ENCODE data around the gene EPB41L4A. TPM values are rescaled to one million over a fixed set of nuclear protein-coding genes. Genes with fewer than 3 reads are reported as not detected.

EPB41L4A gene
- total RNA-seq, 4 donors from 2014 or later, result 9.1 to 16.2 (median 14.1) TPM

DNA sequence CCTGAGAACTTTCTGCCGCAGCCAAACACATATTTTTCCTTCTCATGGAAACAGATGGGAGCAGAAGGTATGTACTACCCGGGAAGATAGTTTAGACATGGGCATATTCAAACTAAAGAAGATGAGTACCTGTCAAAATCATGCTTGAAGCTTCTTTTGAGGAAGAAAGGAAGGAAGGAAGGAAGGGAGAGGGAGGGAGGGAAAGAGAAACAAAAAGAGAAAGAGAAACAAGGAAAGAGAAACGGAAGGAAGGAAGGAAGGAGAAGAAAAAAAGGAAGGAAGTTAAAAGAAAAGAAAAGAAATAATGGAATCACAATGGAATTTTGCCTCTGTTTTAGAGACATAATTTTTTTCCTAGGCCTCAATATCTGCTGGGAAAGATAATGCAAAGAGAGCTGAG lies 34.6 kb downstream of the EPB41L4A start:
- no peak for TF ChIP-seq POLR2A (IDR thresholded peaks at IDR 0.05)
- TF ChIP-seq, protein P1, sequence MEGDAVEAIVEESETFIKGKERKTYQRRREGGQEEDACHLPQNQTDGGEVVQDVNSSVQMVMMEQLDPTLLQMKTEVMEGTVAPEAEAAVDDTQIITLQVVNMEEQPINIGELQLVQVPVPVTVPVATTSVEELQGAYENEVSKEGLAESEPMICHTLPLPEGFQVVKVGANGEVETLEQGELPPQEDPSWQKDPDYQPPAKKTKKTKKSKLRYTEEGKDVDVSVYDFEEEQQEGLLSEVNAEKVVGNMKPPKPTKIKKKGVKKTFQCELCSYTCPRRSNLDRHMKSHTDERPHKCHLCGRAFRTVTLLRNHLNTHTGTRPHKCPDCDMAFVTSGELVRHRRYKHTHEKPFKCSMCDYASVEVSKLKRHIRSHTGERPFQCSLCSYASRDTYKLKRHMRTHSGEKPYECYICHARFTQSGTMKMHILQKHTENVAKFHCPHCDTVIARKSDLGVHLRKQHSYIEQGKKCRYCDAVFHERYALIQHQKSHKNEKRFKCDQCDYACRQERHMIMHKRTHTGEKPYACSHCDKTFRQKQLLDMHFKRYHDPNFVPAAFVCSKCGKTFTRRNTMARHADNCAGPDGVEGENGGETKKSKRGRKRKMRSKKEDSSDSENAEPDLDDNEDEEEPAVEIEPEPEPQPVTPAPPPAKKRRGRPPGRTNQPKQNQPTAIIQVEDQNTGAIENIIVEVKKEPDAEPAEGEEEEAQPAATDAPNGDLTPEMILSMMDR (IDR thresholded peaks at IDR 0.05), result no peak
- H3K4me3 ChIP-seq (ENCODE audit: low read depth, poor library complexity, severe bottlenecking), result no peak overlapping the region
- WGBS, 2 donors, result 80 to 84% methylated on average over 3 of the region's 3 CpGs
- intact Hi-C loops (cut with DNase I; ENCODE audit: low total_unique reads), result no loop called here
- no peak for DNase-seq (ENCODE audit: low spot score in 2 of 2)

DNA sequence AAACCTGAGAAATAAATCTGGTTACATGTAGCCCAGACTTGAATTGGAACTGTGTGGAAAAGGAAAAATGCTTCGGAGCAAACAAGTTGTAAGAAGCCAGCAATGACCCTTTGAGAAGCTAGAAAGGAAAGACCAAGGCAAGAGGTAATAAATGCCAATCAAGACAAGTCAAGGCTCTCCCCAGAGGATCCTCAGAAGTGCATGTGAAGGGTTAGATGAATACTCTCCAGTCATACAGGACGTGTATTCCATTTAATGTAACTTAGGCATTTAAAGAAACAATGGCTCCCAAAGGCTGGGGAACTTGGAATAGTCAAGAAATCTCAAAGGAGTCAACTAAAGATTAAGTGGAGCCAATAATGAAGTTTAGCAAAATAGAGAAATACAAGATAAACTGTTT lies 36.2 kb downstream of the EPB41L4A start:
- intact Hi-C loops (cut with DNase I; ENCODE audit: low total_unique reads), result no loop called here
- WGBS, 2 donors, result 76 to 86% methylated on average over 2 of the region's 2 CpGs

DNA sequence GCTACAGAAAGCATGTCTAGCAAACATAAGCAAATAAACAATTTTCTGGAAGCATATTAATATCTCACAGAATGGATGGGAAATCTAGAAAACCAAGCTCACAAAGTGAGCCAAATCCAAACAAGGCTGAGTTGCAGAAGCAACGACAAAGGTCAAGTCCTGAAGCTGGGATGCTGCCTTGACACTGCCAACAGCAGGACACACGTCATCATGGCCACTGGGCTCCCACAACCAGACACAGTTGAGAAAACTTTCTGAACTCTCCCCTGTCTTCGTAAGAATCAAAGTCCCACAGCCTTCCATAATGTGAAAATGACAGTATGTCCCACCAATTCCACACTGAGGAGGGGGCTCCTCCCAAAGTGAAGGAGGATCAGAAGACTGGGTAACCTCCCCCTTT lies 37.6 kb downstream of the EPB41L4A start:
- intact Hi-C loops (cut with DNase I; ENCODE audit: low total_unique reads), result no loop called here
- no peak for DNase-seq (ENCODE audit: low spot score in 2 of 2)
- H3K4me3 ChIP-seq (ENCODE audit: low read depth, poor library complexity, severe bottlenecking), result no peak overlapping the region
- WGBS, 2 donors, result 86 to 90% methylated on average over 3 of the region's 3 CpGs
- TF ChIP-seq POLR2A (IDR thresholded peaks at IDR 0.05), result no peak
- TF ChIP-seq, protein P1 (IDR thresholded peaks at IDR 0.05), result no peak

More for the DNA sequence above, 36.2 kb downstream of the EPB41L4A start:
- no peak for TF ChIP-seq POLR2A (IDR thresholded peaks at IDR 0.05)
- TF ChIP-seq, protein P1 (IDR thresholded peaks at IDR 0.05), result no peak
- no peak for DNase-seq (ENCODE audit: low spot score in 2 of 2)
- H3K4me3 ChIP-seq (ENCODE audit: low read depth, poor library complexity, severe bottlenecking), result no peak overlapping the region

DNA sequence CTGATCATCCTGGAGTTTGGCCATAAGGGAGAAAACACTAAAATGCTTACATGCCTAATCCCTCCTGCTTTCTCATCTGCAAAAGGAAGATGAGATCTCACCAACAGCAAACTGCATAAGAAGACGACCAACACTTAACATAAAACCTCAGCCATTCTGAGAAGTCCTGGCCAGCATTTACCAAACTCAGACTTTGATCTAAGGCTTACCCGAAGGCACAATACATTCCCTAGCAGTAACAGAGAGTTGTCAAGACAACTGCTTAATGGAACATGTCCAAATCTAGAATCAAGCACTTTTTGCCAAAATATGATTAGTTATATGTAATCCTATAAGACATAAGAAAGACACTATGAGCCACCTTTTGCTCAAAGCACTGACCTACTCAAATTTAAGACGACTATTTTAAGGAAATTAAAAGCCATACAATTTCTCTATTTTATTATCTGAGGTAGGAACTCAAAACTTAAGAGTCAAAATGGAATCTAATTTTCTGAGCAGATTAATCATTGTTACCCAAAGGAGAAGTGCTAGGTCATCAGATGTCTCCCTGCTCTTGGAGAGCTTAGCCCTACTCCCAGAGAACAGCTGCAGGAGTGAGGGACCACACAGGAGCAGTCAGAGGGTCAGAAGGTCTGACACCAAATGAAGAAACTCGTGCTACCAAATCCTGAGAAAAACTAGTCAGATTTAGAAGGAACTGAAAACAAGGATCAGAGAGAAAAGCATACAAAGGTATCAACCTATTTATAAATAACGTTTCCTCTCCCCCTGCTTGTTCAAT lies 39.3 kb downstream of the EPB41L4A start:
- intact Hi-C loops (cut with DNase I; ENCODE audit: low total_unique reads), result no loop called here
- DNase-seq (ENCODE audit: low spot score in 2 of 2), result no peak
- H3K4me3 ChIP-seq (ENCODE audit: low read depth, poor library complexity, severe bottlenecking), result no peak overlapping the region
- WGBS, 2 donors, result 68 to 73% methylated on average over 5 of the region's 5 CpGs
- TF ChIP-seq, protein P1 (IDR thresholded peaks at IDR 0.05), result no peak
- TF ChIP-seq POLR2A (IDR thresholded peaks at IDR 0.05), result no peak

DNA sequence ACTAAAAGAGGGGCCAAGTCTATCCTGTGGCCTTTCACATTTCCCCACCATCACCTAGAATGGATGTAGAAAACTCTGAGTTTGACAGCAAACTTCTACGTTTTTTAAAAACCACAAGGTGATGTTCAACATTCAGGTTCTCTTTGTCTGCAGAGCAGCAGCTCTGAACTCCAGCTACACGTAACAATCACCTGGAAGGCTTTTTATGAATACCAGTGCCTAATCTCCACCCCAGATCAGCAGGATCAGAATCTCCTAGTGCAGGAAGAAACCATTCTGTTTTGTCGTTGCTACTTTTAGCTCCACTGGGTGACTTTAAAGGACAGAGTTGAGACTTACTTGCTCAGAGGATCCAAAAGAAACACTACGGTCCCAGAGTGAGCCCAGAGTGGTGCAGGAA lies 44.3 kb downstream of the EPB41L4A start:
- WGBS, 2 donors, result 56 to 66% methylated on average over 4 of the region's 4 CpGs
- TF ChIP-seq, protein P1 (IDR thresholded peaks at IDR 0.05), result no peak
- no peak for TF ChIP-seq POLR2A (IDR thresholded peaks at IDR 0.05)
- intact Hi-C loops (cut with DNase I; ENCODE audit: low total_unique reads), result no loop called here
- no peak for DNase-seq (ENCODE audit: low spot score in 2 of 2)
- no peak overlapping the region for H3K4me3 ChIP-seq (ENCODE audit: low read depth, poor library complexity, severe bottlenecking)

DNA sequence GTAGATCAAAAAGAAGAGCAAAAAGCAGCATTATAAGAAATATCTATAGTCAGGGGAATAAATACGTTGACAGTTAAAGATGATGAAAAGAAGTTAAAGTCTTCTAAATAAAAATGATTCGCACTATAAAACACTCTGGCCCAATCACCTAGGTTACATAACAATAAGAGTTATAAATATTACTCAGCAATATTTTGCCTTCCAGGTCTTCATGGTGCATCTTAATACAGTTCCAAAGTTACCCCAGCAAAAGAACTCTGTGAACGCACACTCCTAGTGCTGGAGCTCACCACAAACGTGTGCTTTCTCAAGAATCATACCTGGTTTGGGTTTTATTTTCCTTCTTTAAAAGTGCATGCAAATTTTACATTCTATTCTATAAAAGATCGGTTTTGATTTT lies 44.7 kb downstream of the EPB41L4A start:
- WGBS, 2 donors, result 49 to 59% methylated on average over 5 of the region's 5 CpGs
- no peak for TF ChIP-seq POLR2A (IDR thresholded peaks at IDR 0.05)
- TF ChIP-seq, protein P1 (IDR thresholded peaks at IDR 0.05), result no peak
- DNase-seq (ENCODE audit: low spot score in 2 of 2), result no peak
- H3K4me3 ChIP-seq (ENCODE audit: low read depth, poor library complexity, severe bottlenecking), result no peak overlapping the region
- intact Hi-C loops (cut with DNase I; ENCODE audit: low total_unique reads), result no loop called here

Data from lower leg skin (tissue), 4 donors.